ENCODE results near the gene GLUL. TPM values are rescaled to one million over a fixed set of nuclear protein-coding genes. Genes with fewer than 3 reads are reported as not detected.
A peak's percentile ranks its signal among the peaks of the same experiment; 100 is the strongest.

GLUL gene
- total RNA-seq, 2 donors from 2014 or later: 381 to 632 TPM

- TF ChIP-seq CTCF (IDR thresholded peaks at IDR 0.05): no peak
- Histone ChIP-seq H3K9me3 (no peaks in the 10 kb centered on the region), H3K4me3 (no peak overlapping the region), H3K27me3 (no peaks in the 10 kb centered on the region), H3K27ac (no peak overlapping the region), H3K36me3 (no peaks in the 10 kb centered on the region), H3K4me1 (peaks cover 0 to 7% of the 10 kb centered on the region in 2 donors)
- no peak for DNase-seq (ENCODE audit: low spot score)
Observed at GRCh38 chr1:182374101-182374834, 17.3 kb downstream of the GLUL start.

GRCh38 chr1:182370532-182370931, 21.1 kb downstream of the GLUL start:
- Histone ChIP-seq H3K27ac (no peak overlapping the region), H3K9me3 (no peaks in the 10 kb centered on the region)

GRCh38 chr1:182368903-182369302, 22.7 kb downstream of the GLUL start:
- no peak for DNase-seq (ENCODE audit: low spot score)
- H3K9me3 ChIP-seq: no peaks in the 10 kb centered on the region
- no peak for TF ChIP-seq CTCF (IDR thresholded peaks at IDR 0.05)
- H3K27ac ChIP-seq: no peak overlapping the region
- no peak overlapping the region for H3K4me3 ChIP-seq
- H3K4me1 ChIP-seq: peaks cover 0 to 10% of the 10 kb centered on the region in 2 donors
- no peaks in the 10 kb centered on the region for H3K36me3 ChIP-seq
- no peaks in the 10 kb centered on the region for H3K27me3 ChIP-seq

More at GRCh38 chr1:182370532-182370931, 21.1 kb downstream of the GLUL start:
- TF ChIP-seq CTCF (IDR thresholded peaks at IDR 0.05): no peak
- Histone ChIP-seq H3K36me3 (no peaks in the 10 kb centered on the region), H3K4me3 (no peak overlapping the region), H3K27me3 (no peaks in the 10 kb centered on the region), H3K4me1 (peaks cover 0 to 10% of the 10 kb centered on the region in 2 donors)
- no peak for DNase-seq (ENCODE audit: low spot score)

GRCh38 chr1:182368358-182368757, 23.2 kb downstream of the GLUL start:
- Histone ChIP-seq H3K9me3 (no peaks in the 10 kb centered on the region), H3K27me3 (no peaks in the 10 kb centered on the region), H3K4me3 (no peak overlapping the region), H3K4me1 (peaks cover 0 to 10% of the 10 kb centered on the region in 2 donors), H3K27ac (no peak overlapping the region), H3K36me3 (no peaks in the 10 kb centered on the region)
- peak; percentile 7 for DNase-seq (ENCODE audit: low spot score)
- no peak for TF ChIP-seq CTCF (IDR thresholded peaks at IDR 0.05)

- H3K9me3 ChIP-seq: no peaks in the 10 kb centered on the region
- H3K36me3 ChIP-seq: no peaks in the 10 kb centered on the region
- peaks cover 0 to 10% of the 10 kb centered on the region in 2 donors for H3K4me1 ChIP-seq
- TF ChIP-seq CTCF (IDR thresholded peaks at IDR 0.05): no peak
- no peak for DNase-seq (ENCODE audit: low spot score)
- H3K27me3 ChIP-seq: no peaks in the 10 kb centered on the region
- H3K4me3 ChIP-seq: no peak overlapping the region
- H3K27ac ChIP-seq: no peak overlapping the region
Observed at GRCh38 chr1:182367926-182368325, 23.7 kb downstream of the GLUL start.

- Histone ChIP-seq H3K27ac (no peak overlapping the region), H3K4me1 (peaks cover 0 to 10% of the 10 kb centered on the region in 2 donors), H3K36me3 (no peaks in the 10 kb centered on the region), H3K27me3 (no peaks in the 10 kb centered on the region), H3K9me3 (no peaks in the 10 kb centered on the region), H3K4me3 (no peak overlapping the region)
- peak; percentile 13 for DNase-seq (ENCODE audit: low spot score)
- no peak for TF ChIP-seq CTCF (IDR thresholded peaks at IDR 0.05)
Observed at GRCh38 chr1:182366596-182366995, 25.0 kb downstream of the GLUL start.

Measured in right atrium auricular region (tissue), 2 donors.